Fibroblast of lung (primary cell): ENCODE measurements around the gene SHPK. TPM values are rescaled to one million over a fixed set of nuclear protein-coding genes. Genes with fewer than 3 reads are reported as not detected.
A peak's percentile ranks its signal among the peaks of the same experiment; 100 is the strongest.

Experiments
- DNase-seq, 2 donors: peaks; one replicate each; pipeline versions ENCODE4 v3.0.0 to v3.0.0-alpha.2; 2010; ENCODE audit warnings: low read depth in 2 of 2
- H2AFZ ChIP-seq: 2 replicates; pipeline ENCODE4 v1.5.1; 2012; ENCODE audit warnings: low read length, control low read depth, inconsistent platforms
- H3K27ac ChIP-seq: 2 replicates; pipeline ENCODE4 v1.5.1; 2011; ENCODE audit warnings: low read length, control low read depth; ENCODE audit not compliant: insufficient read depth
- H3K27me3 ChIP-seq: 2 replicates; pipeline ENCODE4 v1.5.1; 2011; ENCODE audit warnings: mild to moderate bottlenecking, low read length; ENCODE audit not compliant: control insufficient read depth, insufficient read depth
- H3K36me3 ChIP-seq: 2 replicates; pipeline ENCODE4 v1.5.1; 2011; ENCODE audit warnings: low read length; ENCODE audit not compliant: control insufficient read depth, insufficient read depth
- H3K4me1 ChIP-seq: 2 replicates; pipeline ENCODE4 v1.5.1; 2011; ENCODE audit warnings: low read length; ENCODE audit not compliant: control insufficient read depth, insufficient read depth; ENCODE audit errors: extremely low read depth
- H3K4me2 ChIP-seq: 2 replicates; pipeline ENCODE4 v1.5.1; 2011; ENCODE audit warnings: low read length, control low read depth; ENCODE audit not compliant: insufficient read depth; ENCODE audit errors: extremely low read depth
- H3K4me3 ChIP-seq, 4 experiments: fragments of 200-600 bp in 1 of 4; sonication (generic) in 1 of 4; replicated peaks in 1 of 4; 2 replicates each; pipeline ENCODE4 v1.5.1; 2011 to 2016; ENCODE audit warnings: low read length in 4 of 4, low read depth in 3 of 4, mild to moderate bottlenecking in 3 of 4, control low read depth in 2 of 4, inconsistent platforms in 1 of 4, mixed read lengths in 1 of 4; ENCODE audit not compliant: insufficient read depth in 1 of 4; ENCODE audit errors: control extremely low read depth in 1 of 4
- H3K79me2 ChIP-seq: 2 replicates; pipeline ENCODE4 v1.5.1; 2012; ENCODE audit warnings: mild to moderate bottlenecking, low read length, inconsistent platforms; ENCODE audit not compliant: control insufficient read depth, insufficient read depth
- H3K9ac ChIP-seq: 2 replicates; pipeline ENCODE4 v1.5.1; 2011; ENCODE audit warnings: mild to moderate bottlenecking, low read length, control low read depth; ENCODE audit not compliant: insufficient read depth
- H3K9me3 ChIP-seq: 2 replicates; pipeline ENCODE4 v1.5.1; 2012; ENCODE audit warnings: low read depth, low read length; ENCODE audit not compliant: control insufficient read depth, insufficient read depth
- H4K20me1 ChIP-seq: 2 replicates; pipeline ENCODE4 v1.5.1; 2011; ENCODE audit warnings: low read length; ENCODE audit not compliant: control insufficient read depth, insufficient read depth; ENCODE audit errors: extremely low read depth
- EZH2 ChIP-seq: IDR thresholded peaks from 2 replicates; pipeline ENCODE4 v1.5.1; 2012; ENCODE audit warnings: low read length, control low read depth, mild to moderate bottlenecking; ENCODE audit errors: missing control alignments
- polyA plus RNA-seq, 2 donors: library from polyadenylated mRNA; depleted of rRNA in 1 of 2; stranded (reverse) in 1 of 2; unstranded in 1 of 2; fragments of >200 nt; gene quantifications; 2 replicates each; pipeline ENCODE4 v1.2.1, GENCODE V29; 2011 to 2012; ENCODE audit warnings: missing spikeins in 1 of 2
- total RNA-seq: library from RNA; depleted of rRNA; stranded (reverse); fragments of >200 nt; gene quantifications from 2 replicates; pipeline ENCODE4 v1.2.1, GENCODE V29; 2014
- TF ChIP-seq, protein P1 (sequence below), 2 donors: IDR thresholded peaks in 1 of 2; conservative IDR thresholded peaks in 1 of 2; 1 replicate in 1 of 2; 2 replicates in 1 of 2; pipeline ENCODE4 v1.5.1; 2011 to 2012; ENCODE audit warnings: low read length in 2 of 2, control low read depth in 1 of 2, inconsistent platforms in 1 of 2, low read depth in 1 of 2, mild to moderate bottlenecking in 1 of 2

SHPK gene
- total and polyA plus RNA-seq, 2 donors (not counting 1 experiment from before 2014, with no cell fraction given): 7.2 to 8.9 TPM

DNA sequence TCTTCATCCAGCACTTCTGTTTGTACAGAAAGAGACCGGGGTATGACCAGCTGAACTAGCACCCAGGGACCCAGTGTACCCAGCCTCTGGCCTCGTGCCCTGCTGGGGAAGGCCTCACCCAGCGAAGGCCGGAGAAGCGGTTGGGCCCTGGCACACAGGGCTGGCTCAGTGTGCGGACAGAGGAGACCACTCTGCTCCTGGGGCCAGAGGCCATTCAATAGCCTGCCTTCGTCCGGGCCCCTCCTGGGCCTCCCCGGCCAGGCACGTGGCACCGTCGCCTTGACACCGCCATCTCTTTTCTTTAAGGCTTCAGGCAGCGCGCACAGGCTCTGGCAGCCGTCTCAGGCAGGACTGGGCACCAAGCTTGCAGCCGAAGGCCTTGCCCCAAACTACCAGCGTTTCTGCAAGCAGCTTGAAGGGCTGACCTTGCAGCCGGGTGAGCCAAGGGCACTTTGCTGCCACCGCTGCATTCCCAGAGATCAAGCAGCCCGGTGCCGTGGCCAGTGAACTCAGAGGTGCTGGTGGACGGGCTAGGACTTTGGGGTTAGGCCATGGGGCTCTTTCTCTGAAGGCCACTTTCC is 24.4 kb upstream of the SHPK start:
- Histone ChIP-seq H3K9ac (no peak overlapping the region), H3K27me3 (no peaks in the 10 kb centered on the region), H3K4me1 (peaks cover 13% of the 10 kb centered on the region), H3K9me3 (no peaks in the 10 kb centered on the region), H3K36me3 (peaks cover 35% of the 10 kb centered on the region), H3K79me2 (peaks cover 8% of the 10 kb centered on the region), H3K4me2 (no peak overlapping the region), H2AFZ (no peak overlapping the region), H3K4me3 (no peak overlapping the region), H4K20me1 (no peaks in the 10 kb centered on the region), H3K27ac (peak overlapping the region; percentile 61)
- no peak for DNase-seq
- TF ChIP-seq EZH2: no peak
- TF ChIP-seq, protein P1, sequence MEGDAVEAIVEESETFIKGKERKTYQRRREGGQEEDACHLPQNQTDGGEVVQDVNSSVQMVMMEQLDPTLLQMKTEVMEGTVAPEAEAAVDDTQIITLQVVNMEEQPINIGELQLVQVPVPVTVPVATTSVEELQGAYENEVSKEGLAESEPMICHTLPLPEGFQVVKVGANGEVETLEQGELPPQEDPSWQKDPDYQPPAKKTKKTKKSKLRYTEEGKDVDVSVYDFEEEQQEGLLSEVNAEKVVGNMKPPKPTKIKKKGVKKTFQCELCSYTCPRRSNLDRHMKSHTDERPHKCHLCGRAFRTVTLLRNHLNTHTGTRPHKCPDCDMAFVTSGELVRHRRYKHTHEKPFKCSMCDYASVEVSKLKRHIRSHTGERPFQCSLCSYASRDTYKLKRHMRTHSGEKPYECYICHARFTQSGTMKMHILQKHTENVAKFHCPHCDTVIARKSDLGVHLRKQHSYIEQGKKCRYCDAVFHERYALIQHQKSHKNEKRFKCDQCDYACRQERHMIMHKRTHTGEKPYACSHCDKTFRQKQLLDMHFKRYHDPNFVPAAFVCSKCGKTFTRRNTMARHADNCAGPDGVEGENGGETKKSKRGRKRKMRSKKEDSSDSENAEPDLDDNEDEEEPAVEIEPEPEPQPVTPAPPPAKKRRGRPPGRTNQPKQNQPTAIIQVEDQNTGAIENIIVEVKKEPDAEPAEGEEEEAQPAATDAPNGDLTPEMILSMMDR (conservative IDR thresholded peaks at IDR 0.05 in 1 of 2, IDR thresholded peaks at IDR 0.05 in 1 of 2; ENCODE audit: low read depth in 1 of 2, low read length in 2 of 2): no peak

DNA sequence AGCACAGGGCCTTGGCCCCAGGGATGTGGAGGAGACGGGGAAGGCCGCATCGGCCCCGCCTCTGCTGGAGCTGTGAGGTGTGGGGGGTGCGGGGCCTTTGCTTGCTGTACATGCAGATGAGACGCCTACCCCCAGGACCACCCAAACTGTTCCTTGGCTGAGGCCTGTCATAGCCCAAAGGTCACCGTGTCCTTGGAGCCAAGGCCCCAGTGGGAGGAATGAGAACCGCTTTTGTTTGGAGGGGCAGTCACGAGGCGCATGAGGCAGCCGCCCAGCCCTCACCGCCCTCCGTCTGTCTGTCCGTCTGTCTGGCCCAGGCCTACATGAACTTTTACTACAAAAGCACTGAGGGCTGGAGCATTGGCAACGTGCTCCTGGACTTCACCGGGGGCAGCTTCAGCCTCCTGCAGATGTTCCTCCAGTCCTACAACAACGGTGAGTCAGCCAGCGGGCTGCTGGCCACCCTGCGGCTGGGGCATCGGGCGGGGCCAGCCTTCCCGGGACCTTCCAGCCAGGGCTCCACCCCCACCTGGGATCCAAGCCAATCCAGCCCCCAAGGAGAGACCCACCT is 23.6 kb upstream of the SHPK start:
- no peak overlapping the region for H2AFZ ChIP-seq
- H3K9ac ChIP-seq: no peak overlapping the region
- peaks cover 34% of the 10 kb centered on the region for H3K36me3 ChIP-seq
- H3K4me3 ChIP-seq: no peak overlapping the region
- H3K4me1 ChIP-seq: peaks cover 13% of the 10 kb centered on the region
- H3K4me2 ChIP-seq: peak overlapping the region; percentile 8
- no peaks in the 10 kb centered on the region for H3K27me3 ChIP-seq
- no peaks in the 10 kb centered on the region for H4K20me1 ChIP-seq
- peaks cover 4% of the 10 kb centered on the region for H3K79me2 ChIP-seq
- H3K9me3 ChIP-seq: no peaks in the 10 kb centered on the region
- TF ChIP-seq, protein P1 (conservative IDR thresholded peaks at IDR 0.05 in 1 of 2, IDR thresholded peaks at IDR 0.05 in 1 of 2; ENCODE audit: low read depth in 1 of 2, low read length in 2 of 2): peak; percentile 32 to 44
- no peak for TF ChIP-seq EZH2
- peak overlapping the region; percentile 72 for H3K27ac ChIP-seq
- DNase-seq: peak; percentile 89 to 94

DNA sequence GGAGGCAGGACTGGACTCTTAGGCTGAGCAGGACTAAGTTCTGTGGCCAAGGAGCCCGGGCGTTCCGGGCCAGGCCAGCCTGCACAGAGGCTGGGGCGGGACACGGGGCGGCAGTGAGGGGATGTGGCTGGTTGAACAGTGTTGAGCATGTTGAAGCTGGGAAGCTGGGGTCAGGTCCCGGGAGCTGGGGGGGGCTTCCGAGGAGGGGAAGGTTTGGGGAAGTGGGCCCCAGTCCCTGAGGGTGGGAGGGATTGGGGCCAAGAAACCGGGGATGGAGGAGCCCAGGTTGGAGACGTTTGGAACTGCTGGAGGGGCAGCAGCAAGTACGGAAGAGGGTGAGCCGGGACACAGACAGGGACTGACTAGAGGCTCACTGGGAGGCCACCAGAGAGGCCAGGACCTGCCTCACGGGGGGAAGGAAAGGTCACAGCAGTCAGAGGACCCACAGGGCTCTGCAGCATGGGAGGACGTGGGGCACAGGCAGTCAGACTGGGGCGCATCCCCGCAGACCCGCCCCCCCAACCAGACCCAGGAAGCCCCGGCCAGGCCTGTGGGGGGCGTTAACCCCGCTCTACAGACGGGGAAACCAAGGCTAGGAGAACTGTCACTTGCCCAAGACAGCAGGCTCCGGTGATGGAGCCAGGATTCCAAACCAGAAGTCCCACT is 22.9 kb upstream of the SHPK start:
- Histone ChIP-seq H3K27ac (peak overlapping the region; percentile 72), H3K79me2 (no peaks in the 10 kb centered on the region), H3K4me1 (peaks cover 13% of the 10 kb centered on the region), H3K36me3 (peaks cover 30% of the 10 kb centered on the region), H3K27me3 (no peaks in the 10 kb centered on the region), H2AFZ (no peak overlapping the region), H3K9ac (peak overlapping the region; percentile 7), H3K4me3 (no peak overlapping the region), H4K20me1 (no peaks in the 10 kb centered on the region), H3K9me3 (no peaks in the 10 kb centered on the region), H3K4me2 (peak overlapping the region; percentile 25)
- no peak for TF ChIP-seq EZH2
- TF ChIP-seq, protein P1 (conservative IDR thresholded peaks at IDR 0.05 in 1 of 2, IDR thresholded peaks at IDR 0.05 in 1 of 2; ENCODE audit: low read depth in 1 of 2, low read length in 2 of 2): no peak
- no peak for DNase-seq
